Measurements from ENCODE around the gene LPP. TPM values are rescaled to one million over a fixed set of nuclear protein-coding genes. Genes with fewer than 3 reads are reported as not detected.

LPP gene
- total RNA-seq, 2 experiments from 2014 or later: 51.3 to 58.9 TPM

DNA sequence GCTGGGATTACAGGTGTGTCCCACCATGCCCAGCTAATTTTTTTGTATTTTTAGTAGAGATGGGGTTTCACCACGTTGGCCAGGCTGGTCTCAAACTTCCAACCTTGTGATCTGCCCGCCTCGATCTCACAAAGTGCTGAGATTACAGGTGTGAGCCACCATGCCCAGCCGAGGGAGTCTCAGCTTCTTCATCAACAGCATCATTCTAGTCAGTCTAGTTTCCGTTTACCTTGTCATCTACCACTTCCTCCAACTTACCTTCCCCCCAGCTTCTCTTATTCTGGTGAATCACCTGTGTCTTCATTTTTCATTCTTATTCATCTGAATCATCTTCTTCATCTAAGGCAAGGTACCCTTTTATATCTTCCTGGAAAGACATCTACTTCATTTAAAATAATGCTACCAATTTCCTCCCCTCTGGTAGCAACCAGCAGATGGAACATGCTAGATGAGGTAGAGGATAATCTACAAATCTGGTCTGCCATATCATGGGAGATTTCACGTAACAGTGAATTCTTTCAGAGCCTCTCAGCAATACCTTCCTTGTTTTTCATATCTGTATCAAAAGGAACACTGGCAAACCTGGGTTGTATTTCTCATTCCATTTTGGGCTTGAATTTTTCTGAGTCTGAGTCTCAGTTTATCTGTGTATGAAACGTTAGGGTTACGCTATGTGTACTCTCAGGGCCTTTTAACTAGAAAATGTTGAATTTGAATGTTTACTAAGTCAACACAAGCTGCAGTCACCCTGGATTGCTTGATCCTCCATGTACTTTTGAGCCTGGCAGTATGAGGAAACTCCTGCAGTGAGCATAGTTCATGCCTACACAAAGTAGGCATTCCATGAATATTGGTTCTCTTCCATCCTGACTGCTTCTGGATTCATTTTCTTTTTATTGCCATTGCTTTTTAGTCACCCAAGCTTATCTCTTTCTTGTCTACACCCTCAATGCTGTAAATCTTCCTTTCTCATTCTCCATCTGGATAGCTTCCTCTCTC lies 16.8 kb downstream of the LPP start:
- POLR2A ChIA-PET: interaction anchor here (0.7 to 1.5 kb wide), 3 partner anchors 15 to 430 kb away, joined by 3 to 8 read pairs (median 6); partner anchors contain the start of gene BCL6
- H3K9me3 Mint-ChIP-seq (ENCODE audit: insufficient read depth): no peaks in the 10 kb centered on the region
- H3K4me3 Mint-ChIP-seq: no peak overlapping the region
- H3K4me1 Mint-ChIP-seq (ENCODE audit: low read depth): peaks cover 50% of the 10 kb centered on the region
- H3K36me3 Mint-ChIP-seq (ENCODE audit: low read depth): peaks cover 28% of the 10 kb centered on the region
- CTCF ChIA-PET: interaction anchor here (0.8 to 1.9 kb wide), 5 partner anchors 16 to 433 kb away, joined by 3 to 5 read pairs (median 3); no protein-coding TSS in a partner anchor
- DNase-seq: peak; percentile 53
- peak; percentile 83 for ATAC-seq
- no peaks in the 10 kb centered on the region for H3K27me3 Mint-ChIP-seq (ENCODE audit: low read depth)
- peak overlapping the region; percentile 76 for H3K27ac Mint-ChIP-seq

DNA sequence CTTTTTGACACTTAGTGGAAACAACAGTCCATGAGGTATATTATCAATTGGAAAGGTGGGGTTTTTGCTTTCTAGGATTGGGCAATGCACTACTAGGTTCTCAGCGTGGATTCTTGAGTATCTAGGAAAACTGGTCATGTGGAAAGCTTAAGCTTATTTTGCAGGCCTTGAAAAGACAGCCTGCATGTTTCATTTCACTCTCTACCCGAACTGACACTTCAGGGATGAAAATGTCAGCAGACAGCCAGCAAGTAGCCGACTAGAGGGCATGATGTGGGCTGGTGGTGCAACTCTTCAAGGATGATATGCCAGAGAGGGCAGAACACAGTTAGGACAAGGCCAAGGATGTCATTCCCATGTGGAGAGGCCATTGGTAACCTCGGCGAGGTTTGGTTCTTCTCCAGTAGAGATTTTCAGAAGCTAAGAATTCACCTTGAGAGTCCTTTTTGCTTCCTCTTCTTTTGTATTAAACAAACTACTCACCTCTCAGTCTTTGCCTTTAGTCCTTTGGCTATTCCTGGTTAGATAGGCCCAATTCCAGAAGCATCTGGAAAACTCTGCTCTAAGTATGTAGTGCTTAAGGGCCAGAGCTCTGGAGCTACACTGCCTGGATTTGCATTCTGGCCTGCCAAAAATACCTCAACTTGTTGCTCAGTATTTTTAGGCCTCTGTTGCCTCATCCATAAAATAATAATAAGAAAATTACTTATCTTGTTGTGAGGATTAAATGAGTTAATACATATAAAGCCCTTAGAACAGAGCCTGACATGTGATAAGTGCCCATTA lies 17.9 kb downstream of the LPP start:
- H3K27me3 Mint-ChIP-seq (ENCODE audit: low read depth): no peaks in the 10 kb centered on the region

GRCh38 chr3:188174317-188175044 lies 20.5 kb downstream of the LPP start:
- CTCF ChIA-PET: no interaction called here
- DNase-seq: no peak
- H3K4me1 Mint-ChIP-seq (ENCODE audit: low read depth): peaks cover 64% of the 10 kb centered on the region
- POLR2A ChIA-PET: interaction anchor here (0.9 kb wide), 1 partner anchor 432 kb away, joined by 3 read pairs; no protein-coding TSS in a partner anchor
- H3K27ac Mint-ChIP-seq: peak overlapping the region; percentile 24
- peaks cover 57% of the 10 kb centered on the region for H3K36me3 Mint-ChIP-seq (ENCODE audit: low read depth)
- no peak for ATAC-seq
- no peaks in the 10 kb centered on the region for H3K27me3 Mint-ChIP-seq (ENCODE audit: low read depth)
- no peaks in the 10 kb centered on the region for H3K9me3 Mint-ChIP-seq (ENCODE audit: insufficient read depth)
- no peak overlapping the region for H3K4me3 Mint-ChIP-seq

More for the DNA sequence above, 17.9 kb downstream of the LPP start:
- CTCF ChIA-PET: interaction anchor here (1.9 kb wide), 1 partner anchor 424 kb away, joined by 5 read pairs; no protein-coding TSS in a partner anchor
- Mint-ChIP-seq H3K4me3 (no peak overlapping the region), H3K36me3 (ENCODE audit: low read depth) (peaks cover 35% of the 10 kb centered on the region), H3K9me3 (ENCODE audit: insufficient read depth) (no peaks in the 10 kb centered on the region), H3K27ac (no peak overlapping the region), H3K4me1 (ENCODE audit: low read depth) (peaks cover 52% of the 10 kb centered on the region)
- DNase-seq (no peak), ATAC-seq (no peak)
- POLR2A ChIA-PET: no interaction called here

GRCh38 chr3:188176476-188176875 lies 22.5 kb downstream of the LPP start:
- peaks cover 53% of the 10 kb centered on the region for H3K4me1 Mint-ChIP-seq (ENCODE audit: low read depth)
- H3K9me3 Mint-ChIP-seq (ENCODE audit: insufficient read depth): no peaks in the 10 kb centered on the region
- no peak for DNase-seq
- H3K27me3 Mint-ChIP-seq (ENCODE audit: low read depth): no peaks in the 10 kb centered on the region
- no peak for ATAC-seq
- H3K27ac Mint-ChIP-seq: no peak overlapping the region
- H3K36me3 Mint-ChIP-seq (ENCODE audit: low read depth): peaks cover 56% of the 10 kb centered on the region
- ChIA-PET CTCF (no interaction called here), POLR2A (no interaction called here)
- no peak overlapping the region for H3K4me3 Mint-ChIP-seq

DNA sequence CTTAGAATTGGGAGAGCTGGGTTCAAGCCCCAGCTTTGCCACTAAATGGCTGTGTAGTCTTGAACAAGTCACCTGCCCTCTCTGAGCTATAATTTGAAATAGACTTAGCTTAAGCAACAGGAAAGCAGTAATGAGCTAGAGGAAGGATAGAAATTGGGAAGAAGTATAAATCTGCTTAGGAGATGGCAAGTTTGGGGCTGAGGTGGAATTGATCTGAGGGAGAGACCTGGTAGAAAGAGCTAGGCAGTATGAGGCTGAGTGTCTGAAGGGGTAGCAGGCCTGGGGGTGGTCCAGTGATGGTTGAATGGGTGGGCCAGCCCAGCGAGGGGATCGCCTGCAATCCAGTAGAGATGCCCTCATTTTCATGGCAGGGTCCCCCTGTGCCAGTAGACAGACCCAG lies 22.9 kb downstream of the LPP start:
- no peak overlapping the region for H3K27ac Mint-ChIP-seq
- DNase-seq: no peak
- H3K27me3 Mint-ChIP-seq (ENCODE audit: low read depth): no peaks in the 10 kb centered on the region
- ChIA-PET POLR2A (no interaction called here), CTCF (no interaction called here)
- no peaks in the 10 kb centered on the region for H3K9me3 Mint-ChIP-seq (ENCODE audit: insufficient read depth)
- no peak for ATAC-seq
- H3K36me3 Mint-ChIP-seq (ENCODE audit: low read depth): peaks cover 52% of the 10 kb centered on the region
- no peak overlapping the region for H3K4me3 Mint-ChIP-seq
- H3K4me1 Mint-ChIP-seq (ENCODE audit: low read depth): peaks cover 49% of the 10 kb centered on the region

- CTCF ChIA-PET: no interaction called here
- H3K4me1 Mint-ChIP-seq (ENCODE audit: low read depth): peaks cover 48% of the 10 kb centered on the region
- no peak overlapping the region for H3K4me3 Mint-ChIP-seq
- peaks cover 49% of the 10 kb centered on the region for H3K36me3 Mint-ChIP-seq (ENCODE audit: low read depth)
- no peaks in the 10 kb centered on the region for H3K27me3 Mint-ChIP-seq (ENCODE audit: low read depth)
- H3K9me3 Mint-ChIP-seq (ENCODE audit: insufficient read depth): no peaks in the 10 kb centered on the region
- no peak for DNase-seq
- no peak overlapping the region for H3K27ac Mint-ChIP-seq
- ATAC-seq: no peak
- POLR2A ChIA-PET: no interaction called here
These were observed 23.8 kb downstream of the LPP start for GRCh38 chr3:188177721-188178120.

- no peaks in the 10 kb centered on the region for H3K9me3 Mint-ChIP-seq (ENCODE audit: insufficient read depth)
- CTCF ChIA-PET: no interaction called here
- POLR2A ChIA-PET: no interaction called here
- peaks cover 47% of the 10 kb centered on the region for H3K4me1 Mint-ChIP-seq (ENCODE audit: low read depth)
- H3K36me3 Mint-ChIP-seq (ENCODE audit: low read depth): peaks cover 49% of the 10 kb centered on the region
- no peaks in the 10 kb centered on the region for H3K27me3 Mint-ChIP-seq (ENCODE audit: low read depth)
- DNase-seq (no peak), ATAC-seq (peak; percentile 47)
- H3K4me3 Mint-ChIP-seq: no peak overlapping the region
- H3K27ac Mint-ChIP-seq: peak overlapping the region; percentile 69
These were observed 24.5 kb downstream of the LPP start for GRCh38 chr3:188178293-188178936.

- H3K27ac Mint-ChIP-seq: peak overlapping the region; percentile 69
- ChIA-PET POLR2A (no interaction called here), CTCF (no interaction called here)
- H3K27me3 Mint-ChIP-seq (ENCODE audit: low read depth): no peaks in the 10 kb centered on the region
- no peak overlapping the region for H3K4me3 Mint-ChIP-seq
- peaks cover 46% of the 10 kb centered on the region for H3K36me3 Mint-ChIP-seq (ENCODE audit: low read depth)
- ATAC-seq: no peak
- H3K9me3 Mint-ChIP-seq (ENCODE audit: insufficient read depth): no peaks in the 10 kb centered on the region
- no peak for DNase-seq
- H3K4me1 Mint-ChIP-seq (ENCODE audit: low read depth): peaks cover 41% of the 10 kb centered on the region
These were observed 25.3 kb downstream of the LPP start for GRCh38 chr3:188179006-188179966.

DNA sequence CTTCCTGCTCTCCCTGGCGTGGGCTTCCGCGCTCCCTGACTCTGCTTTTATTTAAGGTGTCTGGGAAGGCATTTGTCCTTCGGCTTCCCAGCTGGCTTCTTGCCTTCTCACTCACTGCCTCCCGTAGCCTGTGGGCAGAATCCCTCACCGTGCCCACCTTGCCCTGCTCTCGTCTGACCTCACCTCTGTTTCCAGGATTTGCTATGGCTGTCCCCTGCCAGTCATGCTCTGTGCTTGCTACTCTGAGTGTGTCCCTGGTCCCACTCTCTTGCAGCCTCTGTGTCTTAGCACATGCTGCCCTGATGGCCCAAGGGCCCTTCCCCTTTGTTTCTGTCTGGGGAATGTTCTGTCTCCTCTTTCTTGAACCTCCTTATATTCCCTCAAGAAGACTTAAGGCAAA lies 26.2 kb downstream of the LPP start:
- POLR2A ChIA-PET: no interaction called here
- no peak for ATAC-seq
- Mint-ChIP-seq H3K27me3 (ENCODE audit: low read depth) (peaks cover 2% of the 10 kb centered on the region), H3K27ac (no peak overlapping the region), H3K4me3 (no peak overlapping the region), H3K9me3 (ENCODE audit: insufficient read depth) (no peaks in the 10 kb centered on the region), H3K36me3 (ENCODE audit: low read depth) (peaks cover 45% of the 10 kb centered on the region), H3K4me1 (ENCODE audit: low read depth) (peaks cover 41% of the 10 kb centered on the region)
- DNase-seq: no peak
- CTCF ChIA-PET: no interaction called here

- no peak for DNase-seq
- no peak overlapping the region for H3K4me3 Mint-ChIP-seq
- ChIA-PET CTCF (interaction anchor here (1.0 to 2.0 kb wide), 2 partner anchors 436 to 443 kb away, joined by 4 to 5 read pairs; no protein-coding TSS in a partner anchor), POLR2A (no interaction called here)
- peaks cover 48% of the 10 kb centered on the region for H3K4me1 Mint-ChIP-seq (ENCODE audit: low read depth)
- H3K36me3 Mint-ChIP-seq (ENCODE audit: low read depth): peaks cover 24% of the 10 kb centered on the region
- H3K27ac Mint-ChIP-seq: no peak overlapping the region
- no peaks in the 10 kb centered on the region for H3K9me3 Mint-ChIP-seq (ENCODE audit: insufficient read depth)
- peaks cover 2% of the 10 kb centered on the region for H3K27me3 Mint-ChIP-seq (ENCODE audit: low read depth)
- no peak for ATAC-seq
These were observed 29.5 kb downstream of the LPP start for GRCh38 chr3:188183452-188183851.
